ENCODE results near the gene POU3F1. TPM values are rescaled to one million over a fixed set of nuclear protein-coding genes. Genes with fewer than 3 reads are reported as not detected.

POU3F1 gene
- total RNA-seq, 1 donor from 2014 or later: not detected

GRCh38 chr1:38071312-38072256, 25.0 kb upstream of the POU3F1 start:
- no peaks in the 10 kb centered on the region for H3K27me3 ChIP-seq
- intact Hi-C loops (cut with DNase I): no loop called here
- no peak for DNase-seq (ENCODE audit: extremely low spot score in 2 of 2)
- H3K9me3 ChIP-seq: no peaks in the 10 kb centered on the region
- peaks cover 19% of the 10 kb centered on the region for H3K4me1 ChIP-seq
- H3K27ac ChIP-seq: no peak overlapping the region
- H3K36me3 ChIP-seq: no peaks in the 10 kb centered on the region
- no peak overlapping the region for H3K4me3 ChIP-seq
- TF ChIP-seq CTCF (IDR thresholded peaks at IDR 0.05) (no peak), POLR2A (IDR thresholded peaks at IDR 0.05) (no peak), POLR2AphosphoS5 (IDR thresholded peaks at IDR 0.05; ENCODE audit: insufficient read depth in 1 of 2, low read depth in 1 of 2) (no peak)

DNA sequence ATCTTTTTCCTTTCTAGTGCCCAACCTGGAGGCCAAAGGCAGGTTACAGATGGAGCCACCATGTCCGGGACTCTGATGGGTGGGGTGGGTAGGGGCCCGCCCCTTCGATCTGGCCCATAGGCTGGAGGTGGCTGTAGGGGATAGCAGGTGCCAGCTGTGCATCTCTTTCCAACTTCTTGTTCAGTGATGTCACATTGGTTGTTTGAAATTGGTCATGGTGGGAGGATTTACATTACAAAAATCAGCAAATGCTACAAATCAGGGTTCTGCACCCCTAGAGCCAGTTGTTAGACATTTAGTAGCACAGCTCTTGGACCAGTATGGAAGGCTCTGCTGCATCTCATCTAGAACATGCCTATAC, 22.4 kb upstream of the POU3F1 start:
- Histone ChIP-seq H3K27me3 (no peaks in the 10 kb centered on the region), H3K36me3 (no peaks in the 10 kb centered on the region), H3K9me3 (no peaks in the 10 kb centered on the region), H3K27ac (no peak overlapping the region), H3K4me3 (no peak overlapping the region), H3K4me1 (peaks cover 19% of the 10 kb centered on the region)
- intact Hi-C loops (cut with DNase I): no loop called here
- DNase-seq (ENCODE audit: extremely low spot score in 2 of 2): no peak
- TF ChIP-seq CTCF (IDR thresholded peaks at IDR 0.05): no peak
- no peak for TF ChIP-seq POLR2A (IDR thresholded peaks at IDR 0.05)
- no peak for TF ChIP-seq POLR2AphosphoS5 (IDR thresholded peaks at IDR 0.05; ENCODE audit: insufficient read depth in 1 of 2, low read depth in 1 of 2)

GRCh38 chr1:38068220-38068979, 21.8 kb upstream of the POU3F1 start:
- intact Hi-C loops (cut with DNase I): no loop called here
- H3K9me3 ChIP-seq: no peaks in the 10 kb centered on the region
- H3K27ac ChIP-seq: no peak overlapping the region
- no peak overlapping the region for H3K4me3 ChIP-seq
- no peaks in the 10 kb centered on the region for H3K27me3 ChIP-seq
- no peak for TF ChIP-seq CTCF (IDR thresholded peaks at IDR 0.05)
- TF ChIP-seq POLR2A (IDR thresholded peaks at IDR 0.05): no peak
- no peak for TF ChIP-seq POLR2AphosphoS5 (IDR thresholded peaks at IDR 0.05; ENCODE audit: insufficient read depth in 1 of 2, low read depth in 1 of 2)
- DNase-seq (ENCODE audit: extremely low spot score in 2 of 2): no peak
- peaks cover 15% of the 10 kb centered on the region for H3K4me1 ChIP-seq
- H3K36me3 ChIP-seq: no peaks in the 10 kb centered on the region

- intact Hi-C loops (cut with DNase I): no loop called here
- TF ChIP-seq CTCF (IDR thresholded peaks at IDR 0.05): no peak
- H3K9me3 ChIP-seq: no peaks in the 10 kb centered on the region
- no peaks in the 10 kb centered on the region for H3K27me3 ChIP-seq
- H3K4me3 ChIP-seq: no peak overlapping the region
- H3K27ac ChIP-seq: no peak overlapping the region
- H3K36me3 ChIP-seq: no peaks in the 10 kb centered on the region
- no peak for DNase-seq (ENCODE audit: extremely low spot score in 2 of 2)
- no peaks in the 10 kb centered on the region for H3K4me1 ChIP-seq
These were observed 17.8 kb upstream of the POU3F1 start for GRCh38 chr1:38064197-38064903.

Data from vagina (tissue), 2 donors.